Measurements from ENCODE around the gene PACRG. TPM values are rescaled to one million over a fixed set of nuclear protein-coding genes. Genes with fewer than 3 reads are reported as not detected.

Gene PACRG
- total RNA-seq, 1 experiment from 2014 or later, result 0.59 TPM

DNA sequence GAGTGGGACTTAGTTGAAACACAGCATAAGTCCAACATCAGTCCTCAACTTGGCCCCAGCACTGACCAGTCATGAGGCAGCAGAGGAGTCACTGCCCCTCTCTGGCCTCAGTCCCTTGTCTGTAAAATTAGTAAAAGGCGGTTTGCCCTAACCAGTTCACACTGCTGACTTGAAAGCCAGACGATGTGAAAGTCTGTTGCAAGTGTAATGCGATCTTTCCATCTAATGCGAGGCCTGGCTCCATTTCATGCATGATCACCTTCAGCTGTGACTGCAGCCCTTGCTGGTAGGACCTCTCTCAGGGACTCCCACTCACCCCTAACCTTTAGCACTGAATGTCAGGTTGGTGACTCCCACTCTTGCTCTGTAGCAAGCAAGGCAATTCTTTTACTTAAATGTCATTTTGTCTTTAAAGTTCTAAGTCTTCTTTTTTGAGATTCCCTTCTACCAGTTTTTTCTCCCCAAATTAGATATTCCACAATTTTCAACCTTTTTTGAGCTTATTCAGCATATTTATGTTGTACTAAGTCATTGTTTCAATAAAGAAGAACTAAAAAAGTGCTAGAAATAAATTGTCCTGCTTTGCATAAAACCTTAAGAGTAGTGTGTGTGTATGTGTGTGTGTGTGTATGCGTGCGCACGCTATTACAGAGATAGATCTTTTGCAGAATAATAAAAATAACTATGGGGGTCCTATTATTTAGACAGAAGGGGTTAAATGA is 245.5 kb downstream of the PACRG start:
- ATAC-seq (no peak), DNase-seq (ENCODE audit: low read depth, low spot score) (no peak)
- Histone ChIP-seq H3K27me3 (ENCODE audit: control insufficient read depth, insufficient read depth, low read length) (no peaks in the 10 kb centered on the region), H3K9me3 (ENCODE audit: control insufficient read depth, insufficient read depth, low read depth, low read length) (no peaks in the 10 kb centered on the region), H3K36me3 (ENCODE audit: control insufficient read depth, insufficient read depth, low read length) (no peaks in the 10 kb centered on the region), H3K4me1 (ENCODE audit: control insufficient read depth, insufficient read depth, low read length) (no peaks in the 10 kb centered on the region), H3K4me3 (ENCODE audit: low read depth in 2 of 2, low read length in 2 of 2) (no peak overlapping the region), H3K27ac (ENCODE audit: low read length) (no peak overlapping the region)
- no TSS peak for BruUV-seq (replicated peaks)
- CTCF ChIA-PET, result interaction anchor here (0.7 kb wide), 1 partner anchor 839 kb away, joined by 3 read pairs; no protein-coding TSS in a partner anchor
- intact Hi-C loops (cut with micrococcal nuclease; ENCODE audit: unreplicated experiment), result no loop called here
- POLR2A ChIA-PET, result no interaction called here
- in situ Hi-C loops (cut with HindIII; ENCODE audit: low pct_unique_long_range_greater_than_20kb, low sequenced_read_pairs), result no loop called here
- no peak for TF ChIP-seq REST (IDR thresholded peaks at IDR 0.05; ENCODE audit: insufficient read depth in 1 of 2, low read depth in 2 of 2, low read length in 1 of 2)
- TF ChIP-seq POLR2AphosphoS5 (IDR thresholded peaks at IDR 0.05; ENCODE audit: low read depth, low read length), result no peak
- no peak for TF ChIP-seq SIN3A (IDR thresholded peaks at IDR 0.05; ENCODE audit: borderline replicate concordance, insufficient read depth, low read depth, low read length)
- TF ChIP-seq TCF7L2 (IDR thresholded peaks at IDR 0.05; ENCODE audit: low read depth, low read length), result no peak
- no peak for TF ChIP-seq CTCF (IDR thresholded peaks at IDR 0.05)

DNA sequence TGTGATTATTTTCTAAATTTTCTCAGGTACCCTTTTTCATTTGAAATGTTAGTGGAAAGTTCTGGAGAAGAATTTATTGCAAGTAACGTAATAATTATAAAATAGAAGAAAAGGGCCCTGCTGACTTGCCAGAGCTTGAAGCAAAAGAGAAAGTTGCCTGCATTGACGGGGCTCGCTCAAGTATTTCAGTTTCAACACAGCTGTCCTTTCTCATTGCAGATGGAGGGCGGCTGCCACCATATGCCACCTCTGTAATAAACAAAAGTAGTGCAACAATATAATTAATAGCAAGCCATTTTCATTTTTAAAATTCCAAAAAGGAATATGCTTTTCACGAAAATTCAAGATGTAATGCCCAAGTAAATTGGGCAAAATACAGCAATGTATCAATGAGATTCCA is 246.2 kb downstream of the PACRG start:
- TF ChIP-seq REST (IDR thresholded peaks at IDR 0.05; ENCODE audit: insufficient read depth in 1 of 2, low read depth in 2 of 2, low read length in 1 of 2), result no peak
- no peak for TF ChIP-seq CTCF (IDR thresholded peaks at IDR 0.05)
- no peak for TF ChIP-seq POLR2AphosphoS5 (IDR thresholded peaks at IDR 0.05; ENCODE audit: low read depth, low read length)
- no peak for TF ChIP-seq SIN3A (IDR thresholded peaks at IDR 0.05; ENCODE audit: borderline replicate concordance, insufficient read depth, low read depth, low read length)
- TF ChIP-seq TCF7L2 (IDR thresholded peaks at IDR 0.05; ENCODE audit: low read depth, low read length), result no peak
- ChIA-PET CTCF (no interaction called here), POLR2A (no interaction called here)
- no peaks in the 10 kb centered on the region for H3K4me1 ChIP-seq (ENCODE audit: control insufficient read depth, insufficient read depth, low read length)
- in situ Hi-C loops (cut with HindIII; ENCODE audit: low pct_unique_long_range_greater_than_20kb, low sequenced_read_pairs), result no loop called here
- H3K36me3 ChIP-seq (ENCODE audit: control insufficient read depth, insufficient read depth, low read length), result no peaks in the 10 kb centered on the region
- no peaks in the 10 kb centered on the region for H3K27me3 ChIP-seq (ENCODE audit: control insufficient read depth, insufficient read depth, low read length)
- ATAC-seq (no peak), DNase-seq (ENCODE audit: low read depth, low spot score) (no peak)
- H3K27ac ChIP-seq (ENCODE audit: low read length), result no peak overlapping the region
- intact Hi-C loops (cut with micrococcal nuclease; ENCODE audit: unreplicated experiment), result no loop called here
- BruUV-seq (replicated peaks), result no TSS peak
- no peak overlapping the region for H3K4me3 ChIP-seq (ENCODE audit: low read depth in 2 of 2, low read length in 2 of 2)
- no peaks in the 10 kb centered on the region for H3K9me3 ChIP-seq (ENCODE audit: control insufficient read depth, insufficient read depth, low read depth, low read length)
